Measurements from ENCODE around the gene ANXA1. TPM values are rescaled to one million over a fixed set of nuclear protein-coding genes. Genes with fewer than 3 reads are reported as not detected.

ANXA1 gene
- total and polyA plus RNA-seq, 5 donors from 2014 or later = 50.7 to 274 (median 88.7) TPM

- no peaks in the 10 kb centered on the region for H3K27me3 ChIP-seq (ENCODE audit: control insufficient read depth, insufficient read depth, low read length)
- H3K36me3 ChIP-seq (ENCODE audit: control insufficient read depth, insufficient read depth, low read length) = no peaks in the 10 kb centered on the region
- Mint-ChIP-seq H3K27me3 (no peaks in the 10 kb centered on the region), H3K4me1 (peaks cover 0 to 7% (median 2%) of the 10 kb centered on the region in 4 donors), H3K36me3 (no peaks in the 10 kb centered on the region), H3K4me3 (no peak overlapping the region), H3K27ac (no peak overlapping the region), H3K9me3 (peaks cover 0 to 5% (median 0%) of the 10 kb centered on the region in 7 donors)
- H3K9me3 ChIP-seq (ENCODE audit: control insufficient read depth in 2 of 2, low read length in 2 of 2) = no peaks in the 10 kb centered on the region
- no peak overlapping the region for H3K27ac ChIP-seq (ENCODE audit: insufficient read depth, low read length, poor library complexity, severe bottlenecking)
- H3K4me1 ChIP-seq (ENCODE audit: control insufficient read depth, insufficient read depth, low read length, poor library complexity, severe bottlenecking) = no peaks in the 10 kb centered on the region
- H3K4me3 ChIP-seq (ENCODE audit: low read depth, low read length) = no peak overlapping the region
- DNase-seq (no peak), ATAC-seq (ENCODE audit: low read depth in 2 of 2) (no peak)
Observed at GRCh38 chr9:73116880-73117279, 34.8 kb upstream of the ANXA1 start.

GRCh38 chr9:73118286-73118685, 33.4 kb upstream of the ANXA1 start:
- Histone ChIP-seq H3K27ac (ENCODE audit: insufficient read depth, low read length, poor library complexity, severe bottlenecking) (no peak overlapping the region), H3K36me3 (ENCODE audit: control insufficient read depth, insufficient read depth, low read length) (no peaks in the 10 kb centered on the region), H3K4me3 (ENCODE audit: low read depth, low read length) (no peak overlapping the region), H3K27me3 (ENCODE audit: control insufficient read depth, insufficient read depth, low read length) (no peaks in the 10 kb centered on the region), H3K4me1 (ENCODE audit: control insufficient read depth, insufficient read depth, low read length, poor library complexity, severe bottlenecking) (no peaks in the 10 kb centered on the region), H3K9me3 (ENCODE audit: control insufficient read depth in 2 of 2, low read length in 2 of 2) (no peaks in the 10 kb centered on the region)
- H3K4me3 Mint-ChIP-seq = no peak overlapping the region
- H3K4me1 Mint-ChIP-seq = peaks cover 0 to 7% (median 2%) of the 10 kb centered on the region in 4 donors
- H3K27me3 Mint-ChIP-seq = no peaks in the 10 kb centered on the region
- no peak overlapping the region for H3K27ac Mint-ChIP-seq
- H3K9me3 Mint-ChIP-seq = peaks cover 0 to 5% (median 0%) of the 10 kb centered on the region in 7 donors
- DNase-seq = no peak
- no peaks in the 10 kb centered on the region for H3K36me3 Mint-ChIP-seq
- no peak for ATAC-seq (ENCODE audit: low read depth in 2 of 2)

- H3K4me1 ChIP-seq (ENCODE audit: control insufficient read depth, insufficient read depth, low read length, poor library complexity, severe bottlenecking) = no peaks in the 10 kb centered on the region
- H3K27ac Mint-ChIP-seq = no peak overlapping the region
- DNase-seq (no peak), ATAC-seq (ENCODE audit: low read depth in 2 of 2) (no peak)
- peaks cover 0 to 5% (median 0%) of the 10 kb centered on the region in 7 donors for H3K9me3 Mint-ChIP-seq
- no peaks in the 10 kb centered on the region for H3K36me3 Mint-ChIP-seq
- H3K9me3 ChIP-seq (ENCODE audit: control insufficient read depth in 2 of 2, low read length in 2 of 2) = no peaks in the 10 kb centered on the region
- no peak overlapping the region for H3K27ac ChIP-seq (ENCODE audit: insufficient read depth, low read length, poor library complexity, severe bottlenecking)
- H3K27me3 Mint-ChIP-seq = no peaks in the 10 kb centered on the region
- no peaks in the 10 kb centered on the region for H3K27me3 ChIP-seq (ENCODE audit: control insufficient read depth, insufficient read depth, low read length)
- no peaks in the 10 kb centered on the region for H3K36me3 ChIP-seq (ENCODE audit: control insufficient read depth, insufficient read depth, low read length)
- H3K4me3 ChIP-seq (ENCODE audit: low read depth, low read length) = no peak overlapping the region
- H3K4me1 Mint-ChIP-seq = peaks cover 0 to 4% (median 1%) of the 10 kb centered on the region in 4 donors
- H3K4me3 Mint-ChIP-seq = no peak overlapping the region
Observed at GRCh38 chr9:73118898-73119554, 32.6 kb upstream of the ANXA1 start.

GRCh38 chr9:73121375-73121935, 30.2 kb upstream of the ANXA1 start:
- H3K27ac ChIP-seq (ENCODE audit: insufficient read depth, low read length, poor library complexity, severe bottlenecking) = no peak overlapping the region
- no peak overlapping the region for H3K27ac Mint-ChIP-seq
- H3K27me3 ChIP-seq (ENCODE audit: control insufficient read depth, insufficient read depth, low read length) = no peaks in the 10 kb centered on the region
- no peaks in the 10 kb centered on the region for H3K36me3 Mint-ChIP-seq
- DNase-seq = no peak
- H3K27me3 Mint-ChIP-seq = no peaks in the 10 kb centered on the region
- H3K36me3 ChIP-seq (ENCODE audit: control insufficient read depth, insufficient read depth, low read length) = no peaks in the 10 kb centered on the region
- no peaks in the 10 kb centered on the region for H3K9me3 ChIP-seq (ENCODE audit: control insufficient read depth in 2 of 2, low read length in 2 of 2)
- no peak for ATAC-seq (ENCODE audit: low read depth in 2 of 2)
- H3K4me1 Mint-ChIP-seq = no peaks in the 10 kb centered on the region
- no peak overlapping the region for H3K4me3 ChIP-seq (ENCODE audit: low read depth, low read length)
- H3K9me3 Mint-ChIP-seq = peaks cover 0 to 2% (median 0%) of the 10 kb centered on the region in 7 donors
- H3K4me3 Mint-ChIP-seq = no peak overlapping the region
- no peaks in the 10 kb centered on the region for H3K4me1 ChIP-seq (ENCODE audit: control insufficient read depth, insufficient read depth, low read length, poor library complexity, severe bottlenecking)

- DNase-seq (no peak), ATAC-seq (ENCODE audit: low read depth in 2 of 2) (no peak)
- no peak overlapping the region for H3K27ac Mint-ChIP-seq
- no peaks in the 10 kb centered on the region for H3K9me3 ChIP-seq (ENCODE audit: control insufficient read depth in 2 of 2, low read length in 2 of 2)
- peaks cover 0 to 3% (median 0%) of the 10 kb centered on the region in 7 donors for H3K9me3 Mint-ChIP-seq
- H3K27me3 ChIP-seq (ENCODE audit: control insufficient read depth, insufficient read depth, low read length) = no peaks in the 10 kb centered on the region
- no peaks in the 10 kb centered on the region for H3K36me3 Mint-ChIP-seq
- H3K4me1 Mint-ChIP-seq = peaks cover 0 to 4% (median under 1%) of the 10 kb centered on the region in 4 donors
- H3K4me3 ChIP-seq (ENCODE audit: low read depth, low read length) = no peak overlapping the region
- no peak overlapping the region for H3K4me3 Mint-ChIP-seq
- no peaks in the 10 kb centered on the region for H3K27me3 Mint-ChIP-seq
- H3K36me3 ChIP-seq (ENCODE audit: control insufficient read depth, insufficient read depth, low read length) = no peaks in the 10 kb centered on the region
- no peaks in the 10 kb centered on the region for H3K4me1 ChIP-seq (ENCODE audit: control insufficient read depth, insufficient read depth, low read length, poor library complexity, severe bottlenecking)
- H3K27ac ChIP-seq (ENCODE audit: insufficient read depth, low read length, poor library complexity, severe bottlenecking) = no peak overlapping the region
Observed at GRCh38 chr9:73125651-73126050, 26.0 kb upstream of the ANXA1 start.

- Histone ChIP-seq H3K9me3 (ENCODE audit: control insufficient read depth in 2 of 2, low read length in 2 of 2) (no peaks in the 10 kb centered on the region), H3K36me3 (ENCODE audit: control insufficient read depth, insufficient read depth, low read length) (no peaks in the 10 kb centered on the region), H3K4me3 (ENCODE audit: low read depth, low read length) (no peak overlapping the region), H3K4me1 (ENCODE audit: control insufficient read depth, insufficient read depth, low read length, poor library complexity, severe bottlenecking) (peaks cover 12% of the 10 kb centered on the region), H3K27ac (ENCODE audit: insufficient read depth, low read length, poor library complexity, severe bottlenecking) (no peak overlapping the region), H3K27me3 (ENCODE audit: control insufficient read depth, insufficient read depth, low read length) (no peaks in the 10 kb centered on the region)
- peaks cover 0 to 3% (median 0%) of the 10 kb centered on the region in 7 donors for H3K9me3 Mint-ChIP-seq
- H3K27ac Mint-ChIP-seq = peak overlapping the region in 2 of 3 donors; percentile 0 to 15
- H3K4me1 Mint-ChIP-seq = peaks cover 0 to 20% (median 16%) of the 10 kb centered on the region in 4 donors
- H3K36me3 Mint-ChIP-seq = no peaks in the 10 kb centered on the region
- no peak for DNase-seq
- no peaks in the 10 kb centered on the region for H3K27me3 Mint-ChIP-seq
- peak overlapping the region in 2 of 4 donors; percentile 23 to 48 for H3K4me3 Mint-ChIP-seq
- ATAC-seq (ENCODE audit: low read depth in 2 of 2) = no peak
Observed at GRCh38 chr9:73129941-73130685, 21.6 kb upstream of the ANXA1 start.

- H3K4me1 ChIP-seq (ENCODE audit: control insufficient read depth, insufficient read depth, low read length, poor library complexity, severe bottlenecking) = peaks cover 12% of the 10 kb centered on the region
- peak overlapping the region; percentile 84 for H3K27ac ChIP-seq (ENCODE audit: insufficient read depth, low read length, poor library complexity, severe bottlenecking)
- H3K4me3 Mint-ChIP-seq = peak overlapping the region; percentile 84 to 99 (median 87)
- H3K4me3 ChIP-seq (ENCODE audit: low read depth, low read length) = peak overlapping the region; percentile 93
- peaks cover 4% of the 10 kb centered on the region for H3K27me3 Mint-ChIP-seq
- no peaks in the 10 kb centered on the region for H3K36me3 Mint-ChIP-seq
- ATAC-seq (ENCODE audit: low read depth in 2 of 2) (no peak), DNase-seq (no peak)
- no peaks in the 10 kb centered on the region for H3K27me3 ChIP-seq (ENCODE audit: control insufficient read depth, insufficient read depth, low read length)
- H3K36me3 ChIP-seq (ENCODE audit: control insufficient read depth, insufficient read depth, low read length) = no peaks in the 10 kb centered on the region
- no peaks in the 10 kb centered on the region for H3K9me3 ChIP-seq (ENCODE audit: control insufficient read depth in 2 of 2, low read length in 2 of 2)
- peaks cover 0 to 3% (median 0%) of the 10 kb centered on the region in 7 donors for H3K9me3 Mint-ChIP-seq
- peak overlapping the region; percentile 92 to 98 (median 94) for H3K27ac Mint-ChIP-seq
- peaks cover 0 to 20% (median 17%) of the 10 kb centered on the region in 4 donors for H3K4me1 Mint-ChIP-seq
Observed at GRCh38 chr9:73131461-73131860, 20.2 kb upstream of the ANXA1 start.
